Measurements from ENCODE around the gene SPINK5. TPM values are rescaled to one million over a fixed set of nuclear protein-coding genes. Genes with fewer than 3 reads are reported as not detected.

Gene SPINK5, protein sequence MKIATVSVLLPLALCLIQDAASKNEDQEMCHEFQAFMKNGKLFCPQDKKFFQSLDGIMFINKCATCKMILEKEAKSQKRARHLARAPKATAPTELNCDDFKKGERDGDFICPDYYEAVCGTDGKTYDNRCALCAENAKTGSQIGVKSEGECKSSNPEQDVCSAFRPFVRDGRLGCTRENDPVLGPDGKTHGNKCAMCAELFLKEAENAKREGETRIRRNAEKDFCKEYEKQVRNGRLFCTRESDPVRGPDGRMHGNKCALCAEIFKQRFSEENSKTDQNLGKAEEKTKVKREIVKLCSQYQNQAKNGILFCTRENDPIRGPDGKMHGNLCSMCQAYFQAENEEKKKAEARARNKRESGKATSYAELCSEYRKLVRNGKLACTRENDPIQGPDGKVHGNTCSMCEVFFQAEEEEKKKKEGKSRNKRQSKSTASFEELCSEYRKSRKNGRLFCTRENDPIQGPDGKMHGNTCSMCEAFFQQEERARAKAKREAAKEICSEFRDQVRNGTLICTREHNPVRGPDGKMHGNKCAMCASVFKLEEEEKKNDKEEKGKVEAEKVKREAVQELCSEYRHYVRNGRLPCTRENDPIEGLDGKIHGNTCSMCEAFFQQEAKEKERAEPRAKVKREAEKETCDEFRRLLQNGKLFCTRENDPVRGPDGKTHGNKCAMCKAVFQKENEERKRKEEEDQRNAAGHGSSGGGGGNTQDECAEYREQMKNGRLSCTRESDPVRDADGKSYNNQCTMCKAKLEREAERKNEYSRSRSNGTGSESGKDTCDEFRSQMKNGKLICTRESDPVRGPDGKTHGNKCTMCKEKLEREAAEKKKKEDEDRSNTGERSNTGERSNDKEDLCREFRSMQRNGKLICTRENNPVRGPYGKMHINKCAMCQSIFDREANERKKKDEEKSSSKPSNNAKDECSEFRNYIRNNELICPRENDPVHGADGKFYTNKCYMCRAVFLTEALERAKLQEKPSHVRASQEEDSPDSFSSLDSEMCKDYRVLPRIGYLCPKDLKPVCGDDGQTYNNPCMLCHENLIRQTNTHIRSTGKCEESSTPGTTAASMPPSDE
- total RNA-seq, result 62.8 and 78.0 TPM in 2 replicates

DNA sequence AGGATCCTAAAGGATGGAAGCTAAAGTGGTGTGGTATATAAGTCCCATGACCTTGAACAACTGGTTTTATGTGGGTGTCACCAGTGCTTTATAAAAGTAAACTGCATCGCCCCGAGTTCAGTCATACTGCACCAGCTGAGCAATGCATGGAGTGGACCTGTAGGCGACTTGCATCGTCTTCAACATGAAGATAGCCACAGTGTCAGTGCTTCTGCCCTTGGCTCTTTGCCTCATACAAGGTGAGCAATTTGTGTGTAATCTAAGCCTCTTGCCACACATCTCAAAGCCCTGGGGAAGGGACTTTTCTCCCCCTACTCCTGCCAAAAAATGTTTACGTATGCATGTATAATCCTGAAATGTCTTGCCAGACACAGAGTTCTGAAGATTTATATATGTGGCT, at the start of gene SPINK5:
TSS of gene SPINK5 (plus strand) at position 120 of the 400 bp plus-strand sequence. CDS start at position 185, 65 bp downstream.

DNA sequence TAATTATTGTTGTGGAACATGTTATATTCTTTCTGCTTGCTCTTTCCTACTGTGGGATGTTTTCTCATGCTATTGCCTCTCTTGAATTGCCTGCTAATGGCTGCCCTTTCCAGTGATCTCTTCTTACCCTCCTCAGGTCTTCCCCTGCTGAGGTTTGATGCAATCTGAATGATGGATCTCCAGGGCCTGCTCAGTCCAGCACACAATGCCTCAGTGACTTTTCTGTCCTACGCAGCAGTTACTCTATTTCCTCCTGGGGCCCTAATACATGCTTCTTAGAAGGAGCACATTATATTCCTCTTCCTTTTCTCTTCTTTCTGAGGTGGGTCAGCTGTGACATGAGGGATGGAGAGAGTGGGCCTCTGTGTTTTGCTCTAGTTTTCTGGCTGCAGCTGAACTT, 104.5 kb downstream of the SPINK5 start, which contains the start of gene SPINK14:
TSS of gene SPINK14 (plus strand) at position 301 of the 400 bp plus-strand sequence. CDS start 1,187 bp downstream, outside the sequence.

Other genes starting within 250 kb of the SPINK5 start
- not detected in 2 replicates for gene SPINK1, start 232.3 kb upstream of the SPINK5 start, total RNA-seq
- gene SCGB3A2, start 185.3 kb upstream of the SPINK5 start, total RNA-seq, result not detected in 2 replicates
- gene C5orf46, start 157.4 kb upstream of the SPINK5 start, total RNA-seq, result 3.7 TPM in 1 of 2 replicates, not detected in the other
- not detected in 2 replicates for gene SPINK14, start 104.6 kb downstream of the SPINK5 start, total RNA-seq
- gene SPINK6, start 139.1 kb downstream of the SPINK5 start, total RNA-seq, result 5.9 and 10.8 TPM in 2 replicates
- gene MARCOL, start 174.5 kb downstream of the SPINK5 start, total RNA-seq, result not detected in 2 replicates
- gene SPINK13, start 204.8 kb downstream of the SPINK5 start, total RNA-seq, result not detected in 2 replicates
- 4.2 and 14.1 TPM in 2 replicates for gene SPINK7, start 248.4 kb downstream of the SPINK5 start, total RNA-seq

Measured in airway epithelial cell (primary cell).